PC-9 (cell line): ENCODE data around the gene HSD17B14. TPM values are rescaled to one million over a fixed set of nuclear protein-coding genes. Genes with fewer than 3 reads are reported as not detected.

ENCODE experiments used
- BruUV-seq: library from RNA; stranded (reverse); fragments of 400-500 nt; replicated peaks from 2 replicates; lab custom pipeline; 2021; lab: Mats Ljungman, UMichigan
- CTCF ChIA-PET: fragments of 300-600 bp; sonication (Branson Sonifier 250); formaldehyde crosslinking; loops from one replicate; lab custom pipeline; 2022; ENCODE audit warnings: antibody characterized with exemption; lab: Charles Lee
- POLR2A ChIA-PET: fragments of 300-600 bp; sonication (Branson Sonifier 250); formaldehyde crosslinking; loops from one replicate; lab custom pipeline; 2022; ENCODE audit warnings: antibody characterized with exemption; ENCODE audit not compliant: unreplicated experiment; lab: Charles Lee
- DNase-seq, 2 experiments: peaks; one replicate each; pipeline versions ENCODE4 v3.0.0 to v3.0.0-alpha.2; 2015 to 2022; ENCODE audit warnings: mixed read lengths in 1 of 2
- H2AFZ ChIP-seq: fragments of 200-600 bp; sonication (generic); 2 replicates; pipeline ENCODE4 v1.8.1; 2017; ENCODE audit warnings: antibody characterized with exemption
- H3F3A ChIP-seq: fragments of 200-600 bp; sonication (generic); 2 replicates; pipeline ENCODE4 v1.8.1; 2017; ENCODE audit warnings: antibody characterized with exemption, mild to moderate bottlenecking, low read depth; ENCODE audit not compliant: insufficient read depth
- H3K27ac ChIP-seq: fragments of 200-600 bp; sonication (generic); 2 replicates; pipeline ENCODE4 v1.6.1; 2016; ENCODE audit warnings: mixed run types
- H3K27me3 ChIP-seq: fragments of 200-600 bp; sonication (generic); 2 replicates; pipeline ENCODE4 v1.6.1; 2016; ENCODE audit warnings: low read depth, mixed run types; ENCODE audit not compliant: insufficient read depth
- H3K36me3 ChIP-seq: fragments of 200-600 bp; sonication (generic); 2 replicates; pipeline ENCODE4 v1.6.1; 2016; ENCODE audit warnings: low read depth, mixed run types
- H3K4me1 ChIP-seq: fragments of 200-600 bp; sonication (generic); replicated peaks from 2 replicates; pipeline ENCODE4 v1.6.1; 2016; ENCODE audit warnings: mixed run types; ENCODE audit not compliant: insufficient read depth
- H3K4me2 ChIP-seq: fragments of 200-600 bp; sonication (generic); 2 replicates; pipeline ENCODE4 v1.6.1; 2017; ENCODE audit warnings: mixed run types
- H3K4me3 ChIP-seq: fragments of 200-600 bp; sonication (generic); 2 replicates; pipeline ENCODE4 v1.6.1; 2016; ENCODE audit warnings: mixed run types
- H3K79me2 ChIP-seq: fragments of 200-600 bp; sonication (generic); 2 replicates; pipeline ENCODE4 v1.6.1; 2017; ENCODE audit warnings: low read depth, mixed run types
- H3K9me2 ChIP-seq: fragments of 200-600 bp; sonication (generic); 2 replicates; pipeline ENCODE4 v1.8.1; 2017; ENCODE audit warnings: mild to moderate bottlenecking; ENCODE audit not compliant: insufficient read depth
- H3K9me3 ChIP-seq: fragments of 200-600 bp; sonication (generic); 2 replicates; pipeline ENCODE4 v1.8.1; 2016; ENCODE audit warnings: low read depth; ENCODE audit not compliant: insufficient read depth
- H4K20me1 ChIP-seq: fragments of 200-600 bp; sonication (generic); 2 replicates; pipeline ENCODE4 v1.8.1; 2017; ENCODE audit not compliant: insufficient read depth
- CTCF ChIP-seq: fragments of 200-600 bp; sonication (generic); conservative IDR thresholded peaks from 2 replicates; pipeline ENCODE4 v1.6.1; 2017; ENCODE audit warnings: mixed run types, antibody characterized with exemption, mild to moderate bottlenecking, moderate library complexity
- EZH2 ChIP-seq: fragments of 200-600 bp; sonication (generic); IDR thresholded peaks from 2 replicates; pipeline ENCODE4 v1.8.0; 2017; ENCODE audit warnings: antibody characterized with exemption, low read depth
- intact Hi-C: fragments of 100-400 bp; cut with micrococcal nuclease; formaldehyde crosslinking; loops from one replicate; pipeline ENCODE4 v1.10.0; 2022; ENCODE audit not compliant: unreplicated experiment
- total RNA-seq: library from RNA; stranded (reverse); gene quantifications from 2 replicates; pipeline ENCODE4 v1.2.3, GENCODE V29; 2021

HSD17B14 gene
- total RNA-seq, 1 experiment from 2014 or later, result 20.7 TPM

GRCh38 chr19:48833977-48834376 is 2.3 kb downstream of the HSD17B14 start:
- CTCF ChIA-PET, result interaction anchor here (0.6 kb wide), 1 partner anchor 33 kb away, joined by 8 read pairs; no protein-coding TSS in a partner anchor
- H3K4me3 ChIP-seq, result no peak overlapping the region
- intact Hi-C loops, result loop anchor here (2.0 kb wide), 1 partner anchor 23 kb away; the partner anchor contains the start of gene BCAT2

GRCh38 chr19:48833049-48833448 is 3.2 kb downstream of the HSD17B14 start:
- H4K20me1 ChIP-seq, result no peaks in the 10 kb centered on the region
- intact Hi-C loops, result no loop called here
- H3K79me2 ChIP-seq, result no peaks in the 10 kb centered on the region
- H3K27ac ChIP-seq, result no peak overlapping the region
- no TSS peak for BruUV-seq
- ChIA-PET CTCF (no interaction called here), POLR2A (interaction anchor here (0.6 kb wide), 1 partner anchor 131 kb away, joined by 4 read pairs; no protein-coding TSS in a partner anchor)
- H3K36me3 ChIP-seq, result 0 out of 2 replicates have a peak, but pooled peaks cover 4% of the 10 kb centered on the region
- H3K9me2 ChIP-seq, result no peaks in the 10 kb centered on the region
- H3K4me2 ChIP-seq, result no peak overlapping the region
- no peaks in the 10 kb centered on the region for H3K4me1 ChIP-seq
- H3K4me3 ChIP-seq, result no peak overlapping the region
- DNase-seq, result no peak
- no peak overlapping the region for H2AFZ ChIP-seq
- TF ChIP-seq CTCF (no peak), EZH2 (no peak)
- H3K9me3 ChIP-seq, result no peaks in the 10 kb centered on the region
- no peaks in the 10 kb centered on the region for H3K27me3 ChIP-seq
- H3F3A ChIP-seq, result peaks cover 14% of the 10 kb centered on the region

More at GRCh38 chr19:48833977-48834376, 2.3 kb downstream of the HSD17B14 start:
- H3K27me3 ChIP-seq, result no peaks in the 10 kb centered on the region
- no peak overlapping the region for H3K27ac ChIP-seq
- H3F3A ChIP-seq, result peaks cover 18% of the 10 kb centered on the region
- no peaks in the 10 kb centered on the region for H4K20me1 ChIP-seq
- H3K4me1 ChIP-seq, result no peaks in the 10 kb centered on the region
- no peak overlapping the region for H2AFZ ChIP-seq
- H3K9me2 ChIP-seq, result no peaks in the 10 kb centered on the region
- no peak for DNase-seq
- 0 out of 2 replicates have a peak, but pooled peaks cover 4% of the 10 kb centered on the region for H3K36me3 ChIP-seq
- no peak for TF ChIP-seq EZH2
- no peak for TF ChIP-seq CTCF
- H3K4me2 ChIP-seq, result peak overlapping the region; percentile 32; the same call in 1 of the 2 replicates
- no peaks in the 10 kb centered on the region for H3K79me2 ChIP-seq
- POLR2A ChIA-PET, result no interaction called here
- no TSS peak for BruUV-seq
- no peaks in the 10 kb centered on the region for H3K9me3 ChIP-seq

GRCh38 chr19:48830965-48831364 is 5.3 kb downstream of the HSD17B14 start:
- intact Hi-C loops, result no loop called here
- no TSS peak for BruUV-seq
- no peak overlapping the region for H3K27ac ChIP-seq
- H3F3A ChIP-seq, result peaks cover 8% of the 10 kb centered on the region; the same call in 1 of the 2 replicates
- H3K4me2 ChIP-seq, result no peak overlapping the region
- H2AFZ ChIP-seq, result no peak overlapping the region
- peaks cover 6% of the 10 kb centered on the region; the same call in 1 of the 2 replicates for H3K4me1 ChIP-seq
- no peaks in the 10 kb centered on the region for H3K9me3 ChIP-seq
- no peak overlapping the region for H3K4me3 ChIP-seq
- ChIA-PET POLR2A (interaction anchor here (0.8 to 1.2 kb wide), 2 partner anchors 21 to 538 kb away, joined by 4 to 5 read pairs; partner anchors contain the start of gene BCAT2), CTCF (interaction anchor here (0.6 kb wide), 1 partner anchor 42 kb away, joined by 3 read pairs; no protein-coding TSS in a partner anchor)
- no peaks in the 10 kb centered on the region for H3K79me2 ChIP-seq
- H3K9me2 ChIP-seq, result no peaks in the 10 kb centered on the region
- no peaks in the 10 kb centered on the region for H4K20me1 ChIP-seq
- TF ChIP-seq CTCF (no peak), EZH2 (no peak)
- no peak for DNase-seq
- 0 out of 2 replicates have a peak, but pooled peaks cover 4% of the 10 kb centered on the region for H3K36me3 ChIP-seq
- H3K27me3 ChIP-seq, result no peaks in the 10 kb centered on the region
